HepG2 (cell line): ENCODE measurements around the gene KCNH6. TPM values are rescaled to one million over a fixed set of nuclear protein-coding genes. Genes with fewer than 3 reads are reported as not detected.
A peak's percentile ranks its signal among the peaks of the same experiment; 100 is the strongest.

Experiments
- ELF1 ChIP-seq: sonication (generic); formaldehyde crosslinking; IDR thresholded peaks from 2 replicates; pipeline ENCODE4 v1.4.0; 2020; ENCODE audit warnings: missing genetic modification reagents
- MAX ChIP-seq: IDR thresholded peaks from 2 replicates; pipeline ENCODE4 v1.6.1; 2012; ENCODE audit warnings: inconsistent platforms
- PHF8 ChIP-seq: sonication (generic); formaldehyde crosslinking; IDR thresholded peaks from 2 replicates; pipeline ENCODE4 v1.5.0; 2020; ENCODE audit warnings: missing genetic modification reagents
- RFXAP ChIP-seq: sonication (generic); formaldehyde crosslinking; IDR thresholded peaks from 2 replicates; pipeline ENCODE4 v1.4.0; 2020; ENCODE audit warnings: missing genetic modification reagents, borderline replicate concordance
- SATB2 ChIP-seq: sonication (generic); formaldehyde crosslinking; IDR thresholded peaks from 2 replicates; pipeline ENCODE4 v1.5.0; 2020; ENCODE audit warnings: missing genetic modification reagents
- SRSF1 ChIP-seq: fragments of 200-400 bp; formaldehyde crosslinking; optimal IDR thresholded peaks from 2 replicates; pipeline ENCODE3; 2017; ENCODE audit warnings: mild to moderate bottlenecking, low read depth, low read length, moderate library complexity
- TFAP4 ChIP-seq: sonication (generic); IDR thresholded peaks from 2 replicates; pipeline ENCODE4 v1.6.1; 2016; ENCODE audit warnings: low read depth, borderline replicate concordance
- UBTF ChIP-seq: sonication (generic); formaldehyde crosslinking; IDR thresholded peaks from 2 replicates; pipeline ENCODE4 v1.4.0; 2020; ENCODE audit warnings: mild to moderate bottlenecking, missing genetic modification reagents
- USF2 ChIP-seq, 2 experiments: sonication (generic) in 1 of 2; formaldehyde crosslinking in 1 of 2; IDR thresholded peaks; 2 replicates each; pipeline versions ENCODE4 v1.5.1 to v1.6.1; 2011 to 2020; ENCODE audit warnings: borderline replicate concordance in 1 of 2, low read depth in 1 of 2, low read length in 1 of 2, mild to moderate bottlenecking in 1 of 2, missing genetic modification reagents in 1 of 2, moderate library complexity in 1 of 2
- ZBTB39 ChIP-seq: sonication (generic); formaldehyde crosslinking; IDR thresholded peaks from 2 replicates; pipeline ENCODE4 v1.5.0; 2020; ENCODE audit warnings: missing genetic modification reagents
- ZC3H13 ChIP-seq: sonication (generic); formaldehyde crosslinking; IDR thresholded peaks from 2 replicates; pipeline ENCODE4 v1.8.1; 2023; ENCODE audit warnings: mild to moderate bottlenecking, missing genetic modification reagents, moderate library complexity
- ZC3H4 ChIP-seq: sonication (generic); formaldehyde crosslinking; IDR thresholded peaks from 2 replicates; pipeline ENCODE4 v1.4.0; 2020; ENCODE audit warnings: missing genetic modification reagents, borderline replicate concordance
- ZFX ChIP-seq: sonication (generic); formaldehyde crosslinking; IDR thresholded peaks from 2 replicates; pipeline ENCODE4 v1.4.0; 2020; ENCODE audit warnings: mild to moderate bottlenecking, low read depth, missing genetic modification reagents, moderate library complexity
- ZNF205 ChIP-seq: IDR thresholded peaks from 2 replicates; pipeline ENCODE4 v1.6.1; 2018; ENCODE audit warnings: missing biosample characterization, missing genetic modification reagents
- ZNF263 ChIP-seq: sonication (generic); formaldehyde crosslinking; IDR thresholded peaks from 2 replicates; pipeline ENCODE4 v1.4.0; 2020; ENCODE audit warnings: missing genetic modification reagents
- ZNF333 ChIP-seq: sonication (generic); formaldehyde crosslinking; IDR thresholded peaks from 2 replicates; pipeline ENCODE4 v1.4.0; 2020; ENCODE audit warnings: mild to moderate bottlenecking, missing genetic modification reagents, borderline replicate concordance
- ZNF605 ChIP-seq: sonication (generic); formaldehyde crosslinking; IDR thresholded peaks from 2 replicates; pipeline ENCODE4 v1.8.0; 2022; ENCODE audit warnings: mild to moderate bottlenecking, missing genetic modification reagents
- ZNF691 ChIP-seq: sonication (generic); formaldehyde crosslinking; IDR thresholded peaks from 2 replicates; pipeline ENCODE4 v1.4.0; 2020; ENCODE audit warnings: missing genetic modification reagents, low read depth, mild to moderate bottlenecking, borderline replicate concordance
- polyA plus RNA-seq, 8 experiments: library from polyadenylated mRNA; depleted of rRNA in 3 of 8; stranded (reverse) in 7 of 8; unstranded in 1 of 8; fragments of >200 nt; fragmentation: Illumina TruSeq in 4 of 8; extraction: Trizol in 4 of 8; gene quantifications; 2 replicates each; pipeline versions ENCODE4 v1.2.1 to v1.2.3, GENCODE V29; 2011 to 2016; ENCODE audit warnings: low read depth in 4 of 8, missing spikeins in 1 of 8, mixed read lengths in 1 of 8; ENCODE audit not compliant: insufficient read depth in 1 of 8
- total RNA-seq, 5 experiments: library from RNA; depleted of rRNA; stranded (reverse); fragments of >200 nt; fragmentation: Illumina TruSeq; extraction: Trizol; gene quantifications; 2 replicates each; pipeline ENCODE4 v1.2.3, GENCODE V29; 2016; ENCODE audit warnings: low read depth in 1 of 5

Gene KCNH6
- total and polyA plus RNA-seq, 2 of the 13 experiments (the other 11 are each of a cell fraction or from before 2014, with no cell fraction given) = 0.05 to 0.18 TPM

GRCh38 chr17:63476459-63476853 lies 46.7 kb upstream of the KCNH6 start (continued):
- TF ChIP-seq ZBTB39 (CRISPR knock-in tag) = no peak
- no peak for TF ChIP-seq RFXAP (CRISPR knock-in tag)
- TF ChIP-seq ZC3H4 (CRISPR knock-in tag) = no peak
- 0 out of 2 replicates have a peak, but pooled peaks have one; percentile 27 for TF ChIP-seq PHF8 (CRISPR knock-in tag)
- TF ChIP-seq USF2 (IDR thresholded peaks at IDR 0.05; ENCODE audit: low read depth, low read length) = no peak
- no peak for TF ChIP-seq USF2 (CRISPR knock-in tag; IDR thresholded peaks at IDR 0.05; ENCODE audit: borderline replicate concordance)
- TF ChIP-seq ZNF333 (CRISPR knock-in tag) = peak; percentile 38; the same call in 1 of the 2 replicates
- TF ChIP-seq ZNF205 (CRISPR knock-in tag) = no peak
- no peak for TF ChIP-seq ZC3H13
- no peak for TF ChIP-seq MAX
- no peak for TF ChIP-seq ZNF605 (CRISPR knock-in tag)
- TF ChIP-seq ZNF263 (CRISPR knock-in tag) = no peak
- no peak for TF ChIP-seq ELF1
- TF ChIP-seq SATB2 = no peak
- peak; percentile 53 for TF ChIP-seq ZFX
- TF ChIP-seq ZNF691 (CRISPR knock-in tag) = no peak
- no peak for TF ChIP-seq TFAP4
- TF ChIP-seq UBTF (CRISPR knock-in tag) = peak; percentile 82
- TF ChIP-seq SRSF1 = no peak
